GM18520 (cell line): ENCODE data around the gene ARHGAP26.
"Not testable (repeated sequence)": the region's sequence is repeated elsewhere in the genome, so short reads cannot be mapped to it uniquely, and the experiment has no call there.

Experiments
- ATAC-seq: cut with Tn5 transposase; IDR thresholded peaks from one replicate; pipeline ENCODE4 v1.9.1; 2021; ENCODE audit not compliant: unreplicated experiment

The ARHGAP26 gene

GRCh38 chr5:143076377-143076776, 306.2 kb downstream of the ARHGAP26 start:
- no peak for ATAC-seq

- no peak for ATAC-seq
Observed at GRCh38 chr5:143077453-143078103, 307.4 kb downstream of the ARHGAP26 start.

GRCh38 chr5:143078313-143078712, 308.1 kb downstream of the ARHGAP26 start:
- no peak for ATAC-seq

- ATAC-seq = no peak
Observed at GRCh38 chr5:143078971-143079370, 308.8 kb downstream of the ARHGAP26 start.

GRCh38 chr5:143080407-143080806, 310.2 kb downstream of the ARHGAP26 start:
- no peak for ATAC-seq

- ATAC-seq = no peak
Observed at GRCh38 chr5:143080982-143081381, 310.8 kb downstream of the ARHGAP26 start.

GRCh38 chr5:143083006-143083405, 312.8 kb downstream of the ARHGAP26 start:
- no peak for ATAC-seq

- ATAC-seq = no peak
Observed at GRCh38 chr5:143084407-143084806, 314.2 kb downstream of the ARHGAP26 start.

- no peak for ATAC-seq
Observed at GRCh38 chr5:143085319-143085917, 315.2 kb downstream of the ARHGAP26 start.

GRCh38 chr5:143086546-143086907, 316.4 kb downstream of the ARHGAP26 start:
- no peak for ATAC-seq

GRCh38 chr5:143086908-143087637, 316.9 kb downstream of the ARHGAP26 start:
- ATAC-seq = no peak

- not testable (repeated sequence) for ATAC-seq
Observed at GRCh38 chr5:143088702-143089101, 318.5 kb downstream of the ARHGAP26 start.

- not testable (repeated sequence) for ATAC-seq
Observed at GRCh38 chr5:143090044-143090443, 319.9 kb downstream of the ARHGAP26 start.

- ATAC-seq = not testable (repeated sequence)
Observed at GRCh38 chr5:143092711-143093451, 322.7 kb downstream of the ARHGAP26 start.

- ATAC-seq = no peak
Observed at GRCh38 chr5:143093452-143094086, 323.4 kb downstream of the ARHGAP26 start.

- ATAC-seq = no peak
Observed at GRCh38 chr5:143094087-143094521, 323.9 kb downstream of the ARHGAP26 start.

- ATAC-seq = not testable (repeated sequence)
Observed at GRCh38 chr5:143094608-143095007, 324.4 kb downstream of the ARHGAP26 start.

- ATAC-seq = peak; percentile 68
Observed at GRCh38 chr5:143101121-143101520, 330.9 kb downstream of the ARHGAP26 start.

GRCh38 chr5:143101725-143102386, 331.7 kb downstream of the ARHGAP26 start:
- ATAC-seq = no peak

- no peak for ATAC-seq
Observed at GRCh38 chr5:143102411-143102810, 332.2 kb downstream of the ARHGAP26 start.
